Heart right ventricle (tissue), 16 donors: ENCODE measurements around the gene HACL1. TPM values are rescaled to one million over a fixed set of nuclear protein-coding genes. Genes with fewer than 3 reads are reported as not detected.

Source experiments
- ATAC-seq, 8 donors: fragments of 200-7000 bp; cut with Tn5 transposase; one replicate each; pipeline ENCODE4 v1.9.1; 2020; ENCODE audit warnings: mild to moderate bottlenecking in 8 of 8, moderate library complexity in 8 of 8, moderate number of reproducible peaks in 1 of 8
- DNase-seq, 2 donors: peaks; one replicate each; pipeline ENCODE4 v3.0.0-alpha.2; 2020
- H3K27ac ChIP-seq, 10 donors: fragments of 200-600 bp; sonication (generic) in 2 of 10; one replicate each; pipeline versions ENCODE4 v1.5.0 to v1.8.0; 2020 to 2022; ENCODE audit warnings: mild to moderate bottlenecking in 3 of 10
- H3K27me3 ChIP-seq, 7 donors: fragments of 200-600 bp; one replicate each; pipeline ENCODE4 v1.8.0; 2021 to 2022; ENCODE audit warnings: mild to moderate bottlenecking in 2 of 7
- H3K36me3 ChIP-seq, 9 donors: fragments of 200-600 bp; sonication (generic) in 1 of 9; one replicate each; pipeline versions ENCODE4 v1.5.0 to v1.8.0; 2020 to 2022; ENCODE audit warnings: mild to moderate bottlenecking in 2 of 9
- H3K4me1 ChIP-seq, 9 donors: fragments of 200-600 bp; sonication (generic) in 1 of 9; one replicate each; pipeline versions ENCODE4 v1.5.0 to v1.8.0; 2020 to 2022; ENCODE audit warnings: mild to moderate bottlenecking in 4 of 9
- H3K4me3 ChIP-seq, 10 donors: fragments of 200-600 bp; sonication (generic) in 2 of 10; one replicate each; pipeline versions ENCODE4 v1.5.0 to v1.8.0; 2020 to 2022; ENCODE audit warnings: mild to moderate bottlenecking in 7 of 10, moderate library complexity in 2 of 10
- H3K9me3 ChIP-seq, 11 donors: fragments of 200-600 bp in 10 of 11; sonication (generic) in 2 of 11; one replicate each; pipeline versions ENCODE4 v1.5.0 to v1.8.0; 2013 to 2022; ENCODE audit warnings: mild to moderate bottlenecking in 2 of 11, control low read depth in 1 of 11, moderate library complexity in 1 of 11
- WGBS, 2 donors: extraction: QIAGEN DNeasy Blood & Tissue Kit; methylation state at CpG; one replicate each; pipeline ENCODE4 v1.1.7; 2013; ENCODE audit warnings: inconsistent platforms in 1 of 2; 5-methylcytosine and 5-hydroxymethylcytosine counted together
- intact Hi-C, 10 donors: fragments of 100-400 bp; cut with DNase I; formaldehyde crosslinking; loops; one replicate each; pipeline versions ENCODE4 v1.11.1 to v1.14.2; 2022
- polyA plus RNA-seq, 2 donors: library from polyadenylated mRNA; stranded (reverse); fragments of 200-250 nt; gene quantifications; one replicate each; pipeline ENCODE4 v1.2.3, GENCODE V29; 2013
- total RNA-seq, 10 donors: library from RNA; stranded (reverse); fragmentation: NEBNext Ultra II Directional in 3 of 10; extraction: Animal tissue kit (Norgen Biotek cat#: 25700) in 3 of 10; gene quantifications; one replicate each; pipeline versions ENCODE4 v1.2.1 to v1.2.4, GENCODE V29; 2021 to 2023
- TF ChIP-seq, protein P1 (sequence below), 9 donors: fragments of 200-600 bp; sonication (generic) in 2 of 9; IDR thresholded peaks; one replicate each; pipeline versions ENCODE4 v1.5.0 to v1.8.0; 2021 to 2022; ENCODE audit warnings: antibody characterized with exemption in 9 of 9, mild to moderate bottlenecking in 5 of 9, moderate library complexity in 1 of 9
- donor health status: Arrhythmogenic right ventricular cardiomyopathy.
- donor health status: ischemic (EF 13 %, LVEDD 7.1; RV severe dilation, severe dysfunction).
- donor health status: healthy with polysubstance abuse.
- donor health status: DM: no; HTN: yes; CAD: no.
- donor health status: DM: no; HTN: no; CAD: no.
- donor health status: ischemic (EF 25% LVEDD 6.9; RV normal size, moderate dysfunction).
- donor health status: ischemic (EF 25% LVEDD 5.7; RV mildly dilated, moderate dysfunction).
- donor health status: healthy.
- donor health status: DM: yes; HTN: yes; CAD: no.
- donor health status: Ischemic cardiomyopathy.
- donor health status: ischemic (EF 35%, LVEDD 5.7; RV mildly dilated, moderate dysfunction).
- donor health status: nonischemic (EF 11% LVEDD 7.7; RV severe dilation, severe dysfunction).
- donor health status: DM: yes; HTN: yes; CAD: no.
- donor health status: PGD.
- donor health status: ischemic (EF 29% LVEDD 5.4; RV normal size, mild dysfunction).
- donor health status: nonischemic (EF 23%, LVEDD 6.1; RV moderate dilation, normal function).

The HACL1 gene
- total and polyA plus RNA-seq, 12 donors, result 7.5 to 20.5 (median 13.5) TPM

DNA sequence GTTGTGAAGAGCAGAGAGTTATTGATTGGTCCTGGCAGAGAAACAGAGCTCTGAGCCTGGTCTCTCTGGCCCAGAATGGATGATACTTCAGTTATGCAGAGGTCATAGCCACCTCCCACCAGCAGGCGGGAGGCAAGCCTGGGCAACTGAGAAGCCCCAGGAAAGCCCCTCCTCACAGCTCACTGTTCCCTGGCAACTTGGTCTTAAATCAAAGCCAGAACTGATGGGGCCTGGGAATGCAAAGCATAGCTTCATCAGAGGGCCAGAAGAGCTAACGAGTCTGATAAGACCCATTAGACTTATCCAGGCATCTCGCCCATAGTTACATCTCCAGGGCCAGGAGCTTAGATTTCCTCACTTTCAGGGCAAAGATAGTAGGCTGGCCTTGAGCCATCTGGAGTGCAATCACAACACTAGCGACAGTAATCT lies 74.3 kb downstream of the HACL1 start:
- intact Hi-C loops, result no loop called here
- Histone ChIP-seq H3K36me3 (no peaks in the 10 kb centered on the region), H3K4me1 (peaks cover 0 to 35% (median 11%) of the 10 kb centered on the region in 9 donors), H3K9me3 (no peaks in the 10 kb centered on the region), H3K27me3 (no peaks in the 10 kb centered on the region), H3K4me3 (no peak overlapping the region), H3K27ac (no peak overlapping the region)
- WGBS, 2 donors, result 31 to 43% methylated on average over 4 of the region's 4 CpGs
- TF ChIP-seq, protein P1, sequence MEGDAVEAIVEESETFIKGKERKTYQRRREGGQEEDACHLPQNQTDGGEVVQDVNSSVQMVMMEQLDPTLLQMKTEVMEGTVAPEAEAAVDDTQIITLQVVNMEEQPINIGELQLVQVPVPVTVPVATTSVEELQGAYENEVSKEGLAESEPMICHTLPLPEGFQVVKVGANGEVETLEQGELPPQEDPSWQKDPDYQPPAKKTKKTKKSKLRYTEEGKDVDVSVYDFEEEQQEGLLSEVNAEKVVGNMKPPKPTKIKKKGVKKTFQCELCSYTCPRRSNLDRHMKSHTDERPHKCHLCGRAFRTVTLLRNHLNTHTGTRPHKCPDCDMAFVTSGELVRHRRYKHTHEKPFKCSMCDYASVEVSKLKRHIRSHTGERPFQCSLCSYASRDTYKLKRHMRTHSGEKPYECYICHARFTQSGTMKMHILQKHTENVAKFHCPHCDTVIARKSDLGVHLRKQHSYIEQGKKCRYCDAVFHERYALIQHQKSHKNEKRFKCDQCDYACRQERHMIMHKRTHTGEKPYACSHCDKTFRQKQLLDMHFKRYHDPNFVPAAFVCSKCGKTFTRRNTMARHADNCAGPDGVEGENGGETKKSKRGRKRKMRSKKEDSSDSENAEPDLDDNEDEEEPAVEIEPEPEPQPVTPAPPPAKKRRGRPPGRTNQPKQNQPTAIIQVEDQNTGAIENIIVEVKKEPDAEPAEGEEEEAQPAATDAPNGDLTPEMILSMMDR (IDR thresholded peaks at IDR 0.05), result peak in 4 of 9 donors; percentile 30 to 36 (median 32)
- ATAC-seq (peak in 5 of 8 donors; percentile 20 to 69 (median 49)), DNase-seq (no peak)

DNA sequence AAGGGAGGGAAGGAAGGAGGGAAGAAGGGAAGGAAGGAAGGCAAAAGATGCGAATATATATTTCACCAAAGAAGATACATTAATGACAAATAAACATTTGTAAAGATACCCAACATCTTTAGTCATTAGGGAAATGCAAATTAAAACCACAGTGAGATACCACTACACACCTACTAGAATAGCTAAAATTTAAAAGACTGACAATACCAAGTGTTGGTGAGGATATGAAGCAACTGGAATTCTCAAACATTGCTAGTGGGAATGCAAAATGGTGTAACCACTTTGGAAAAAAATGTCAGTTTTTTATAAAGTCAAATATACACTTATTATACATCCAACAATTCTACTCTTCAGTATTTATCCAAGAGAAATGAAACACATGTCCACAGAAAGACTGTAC lies 75.6 kb downstream of the HACL1 start:
- ATAC-seq (no peak), DNase-seq (no peak)
- H3K4me3 ChIP-seq, result no peak overlapping the region
- no peaks in the 10 kb centered on the region for H3K27me3 ChIP-seq
- no peaks in the 10 kb centered on the region for H3K9me3 ChIP-seq
- H3K27ac ChIP-seq, result no peak overlapping the region
- 96 to 100% methylated on average over 1 of the region's 1 CpG for WGBS, 2 donors
- TF ChIP-seq, protein P1 (IDR thresholded peaks at IDR 0.05), result no peak
- no peaks in the 10 kb centered on the region for H3K36me3 ChIP-seq
- peaks cover 0 to 38% (median 16%) of the 10 kb centered on the region in 9 donors for H3K4me1 ChIP-seq
- intact Hi-C loops, result no loop called here

DNA sequence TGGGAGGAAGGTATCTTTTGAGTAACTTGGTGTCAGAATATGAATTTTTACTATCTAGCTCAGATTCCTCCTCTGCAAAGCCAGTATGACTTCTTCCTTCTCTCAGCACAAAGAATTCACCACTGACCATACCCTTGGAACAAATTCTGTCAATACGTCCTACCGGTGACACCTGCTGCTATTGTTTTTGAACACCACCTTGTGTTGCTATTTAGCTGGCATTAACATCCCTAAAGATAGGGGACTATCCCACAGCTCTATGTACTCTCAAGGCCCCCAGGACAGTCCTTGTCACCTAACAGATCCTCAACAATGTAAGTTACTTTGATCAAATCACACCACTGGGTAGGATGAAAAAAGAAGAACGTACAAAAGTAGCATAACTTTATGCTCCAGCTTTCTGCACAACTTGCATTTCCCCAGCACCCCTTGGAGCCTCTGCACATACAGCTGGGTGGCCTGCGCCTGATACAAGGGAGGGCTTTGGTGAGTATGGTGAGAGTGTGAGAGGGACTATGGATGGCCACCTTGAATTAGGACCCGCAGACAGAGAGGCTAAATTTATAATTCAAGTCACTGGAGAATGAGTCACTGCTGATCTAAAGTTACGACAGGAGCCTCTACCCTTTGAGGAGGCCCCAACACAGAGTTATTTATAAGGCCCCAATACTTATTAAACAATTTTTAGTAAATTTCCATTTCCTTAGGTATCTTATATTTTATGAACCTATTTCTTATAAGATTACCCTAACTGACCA lies 77.5 kb downstream of the HACL1 start:
- Histone ChIP-seq H3K4me1 (peaks cover 0 to 49% (median 25%) of the 10 kb centered on the region in 9 donors), H3K36me3 (no peaks in the 10 kb centered on the region), H3K27ac (peak overlapping the region in 1 of 10 donors; percentile 0), H3K27me3 (no peaks in the 10 kb centered on the region), H3K4me3 (no peak overlapping the region), H3K9me3 (no peaks in the 10 kb centered on the region)
- intact Hi-C loops, result no loop called here
- peak in 3 of 8 donors; percentile 18 to 59 (median 43) for ATAC-seq
- TF ChIP-seq, protein P1 (IDR thresholded peaks at IDR 0.05), result no peak
- 43 to 66% methylated on average over 6 of the region's 6 CpGs for WGBS, 2 donors
- no peak for DNase-seq

DNA sequence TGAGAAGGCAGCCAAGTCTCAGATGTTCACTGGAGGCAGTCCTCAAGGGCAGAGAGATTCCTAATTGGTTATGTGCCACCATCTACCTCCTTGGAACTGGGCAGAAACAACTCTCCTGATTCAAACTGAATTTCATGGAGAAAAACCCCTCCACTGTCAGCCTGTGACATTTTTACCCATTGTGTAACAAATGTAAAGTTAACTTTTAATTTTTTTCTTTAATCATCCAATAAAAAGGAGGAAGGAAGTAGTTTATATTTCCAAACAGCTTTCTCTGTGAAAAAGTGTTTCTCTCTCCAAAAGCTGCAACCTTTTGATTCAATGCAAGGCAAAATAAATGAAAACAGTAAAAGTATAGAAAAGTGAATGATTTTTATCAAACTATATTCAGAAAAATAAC lies 79.4 kb downstream of the HACL1 start:
- intact Hi-C loops, result no loop called here
- no peak for ATAC-seq
- TF ChIP-seq, protein P1 (IDR thresholded peaks at IDR 0.05), result no peak

More for the DNA sequence above, 79.4 kb downstream of the HACL1 start:
- Histone ChIP-seq H3K36me3 (no peaks in the 10 kb centered on the region), H3K27me3 (no peaks in the 10 kb centered on the region), H3K4me3 (peak overlapping the region in 2 of 10 donors; percentile 18 to 49), H3K27ac (peak overlapping the region in 4 of 10 donors; percentile 23 to 92 (median 47)), H3K4me1 (peaks cover 0 to 47% (median 21%) of the 10 kb centered on the region in 9 donors), H3K9me3 (no peaks in the 10 kb centered on the region)
- DNase-seq, result no peak
